PC-3 (cell line): ENCODE measurements around the gene CCS.
"Not testable (repeated sequence)": the region's sequence is repeated elsewhere in the genome, so short reads cannot be mapped to it uniquely, and the experiment has no call there.

Source experiments
- CTCF ChIP-seq: fragments of 300-600 bp; sonication (generic); conservative IDR thresholded peaks from 2 replicates; pipeline ENCODE4 v1.5.1; 2017; ENCODE audit warnings: antibody characterized with exemption, low read depth, mild to moderate bottlenecking, low read length
- EZH2phosphoT487 ChIP-seq: fragments of 300-600 bp; sonication (generic); IDR thresholded peaks from 2 replicates; pipeline ENCODE4 v1.6.1; 2018; ENCODE audit warnings: mild to moderate bottlenecking, antibody characterized with exemption, low read length, borderline replicate concordance

GRCh38 chr11:66585447-66585846, 7.5 kb upstream of the CCS start:
- TF ChIP-seq EZH2phosphoT487, CTCF: not testable (repeated sequence)
